GM18951 (cell line): ENCODE results near the gene RNF26.

Source experiments
- POLR2A ChIP-seq: IDR thresholded peaks from 4 replicates; pipeline ENCODE4 v1.6.1; 2011; ENCODE audit warnings: mild to moderate bottlenecking; ENCODE audit not compliant: insufficient read length, insufficient read depth; ENCODE audit errors: extremely low read depth
- in situ Hi-C: fragments of 300-500 bp; cut with MboI; formaldehyde crosslinking; loops from one replicate; pipeline ENCODE4 v1.12.0; 2022; ENCODE audit warnings: low sequenced_read_pairs, mixed read lengths, inconsistent platforms; ENCODE audit not compliant: unreplicated experiment

RNF26 gene

DNA sequence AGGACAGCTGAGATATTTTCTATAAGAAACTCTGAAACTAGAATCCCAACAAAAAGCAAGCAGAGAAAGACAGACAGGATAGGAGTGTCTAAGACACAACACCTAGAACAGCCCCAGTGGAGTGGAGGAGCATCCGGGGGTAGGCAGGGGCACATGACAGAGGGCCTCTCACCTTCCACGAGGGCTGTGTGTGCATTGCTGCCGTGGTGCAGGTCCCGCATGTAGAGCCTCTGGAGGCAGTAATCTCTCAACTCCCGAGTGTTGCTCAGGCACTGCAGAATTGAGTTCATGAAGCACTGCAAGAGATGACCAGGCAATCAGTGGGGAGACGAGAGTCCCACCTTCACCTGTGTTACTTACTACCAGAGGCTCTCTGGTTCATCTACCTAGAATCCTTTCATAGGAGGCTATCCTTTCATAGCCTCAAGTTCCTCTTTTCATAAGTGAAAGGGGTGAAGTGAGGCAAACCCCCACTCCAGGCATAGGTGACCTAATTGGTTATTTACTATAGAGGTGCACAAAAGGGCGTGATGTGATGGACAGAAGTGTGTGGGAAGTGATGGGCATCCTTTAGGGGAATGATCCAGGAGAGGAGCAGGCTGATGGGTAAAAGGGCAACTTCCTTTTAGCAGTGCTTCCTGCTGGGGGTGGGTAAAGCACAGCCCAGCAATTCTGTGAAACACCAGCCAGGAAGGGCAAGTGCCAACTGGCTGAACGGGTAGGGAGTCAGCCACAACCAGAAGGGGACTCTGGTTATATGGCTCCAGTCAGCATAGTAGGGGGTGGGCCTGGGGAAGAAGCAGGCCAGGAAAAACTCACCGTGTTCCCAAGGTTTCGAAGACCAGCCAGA, 25.3 kb downstream of the RNF26 start:
- in situ Hi-C loops, result loop anchor here (5.0 kb wide), 1 partner anchor 113 kb away; no protein-coding TSS in a partner anchor
- TF ChIP-seq POLR2A, result no peak

DNA sequence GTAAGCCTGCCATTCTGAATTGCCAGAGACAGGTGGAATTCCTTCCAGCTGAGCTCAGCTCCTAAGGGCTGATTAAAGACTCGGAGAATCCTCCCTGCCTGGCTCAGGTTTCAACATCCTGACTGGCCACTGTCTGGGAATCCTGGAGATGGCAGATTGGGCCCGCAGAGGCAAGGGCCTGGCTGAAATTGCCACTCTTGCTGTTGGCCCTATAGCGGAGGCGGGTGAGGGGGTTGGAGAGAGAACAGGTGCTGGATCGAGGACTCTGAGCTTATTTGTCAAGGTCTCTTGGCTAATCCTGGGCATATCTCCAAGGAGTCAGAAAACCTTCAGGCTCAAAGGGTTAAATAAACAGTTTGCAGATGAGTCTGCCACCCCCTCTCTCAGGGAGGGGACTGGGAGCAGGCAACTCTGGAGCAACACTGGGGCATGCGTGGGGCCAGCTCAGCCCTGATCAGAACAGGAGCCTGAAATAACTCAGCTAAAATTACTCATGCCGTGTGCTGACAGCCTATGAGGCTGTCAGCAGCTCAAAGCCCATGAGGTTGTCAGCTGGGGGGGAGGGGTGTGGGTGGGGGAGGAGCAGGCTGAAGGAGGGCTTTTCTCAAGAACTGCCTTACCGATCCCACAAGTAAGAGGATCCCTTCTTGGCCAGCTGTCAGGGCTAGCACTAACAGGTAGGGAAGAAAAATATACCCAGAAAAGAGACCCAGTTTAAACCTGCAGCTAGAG, 26.9 kb downstream of the RNF26 start:
- in situ Hi-C loops, result no loop called here
- TF ChIP-seq POLR2A, result no peak

DNA sequence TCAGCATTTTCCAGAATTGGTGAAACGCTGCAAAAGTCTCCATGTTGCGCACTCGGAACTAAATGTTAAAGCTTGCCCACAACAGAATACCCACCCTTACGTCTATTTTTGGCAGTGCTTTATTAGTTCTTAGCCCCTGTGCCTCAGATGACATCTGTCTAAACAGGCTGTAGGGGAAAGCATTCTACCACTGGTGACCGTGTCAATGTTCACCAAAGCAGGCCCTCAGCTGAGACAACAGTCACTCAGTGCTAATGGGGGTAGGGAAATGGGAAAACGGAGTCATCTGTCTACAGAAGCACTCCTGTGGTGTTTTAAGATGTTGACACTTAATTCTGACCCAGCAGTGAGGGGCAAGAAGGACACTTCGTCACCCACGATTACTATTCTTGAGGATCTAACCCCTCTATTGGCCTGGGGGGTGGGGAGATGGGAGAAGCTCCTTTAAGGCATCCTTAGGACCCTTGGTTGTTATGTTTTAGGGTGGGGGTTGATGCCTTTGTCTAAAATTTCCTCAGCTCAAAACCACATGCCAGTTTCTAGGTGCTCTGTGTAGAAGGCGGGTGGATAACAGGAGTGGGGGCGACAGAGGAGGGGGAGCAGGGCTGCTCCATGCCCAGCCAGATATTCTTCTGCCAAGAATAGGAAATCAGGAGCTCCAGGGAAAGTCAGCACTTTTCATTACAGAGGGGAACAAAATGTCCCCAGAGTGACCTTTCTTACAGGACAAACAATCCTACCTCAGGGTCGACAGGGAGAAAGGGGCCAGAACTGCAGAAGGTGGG, 27.8 kb downstream of the RNF26 start:
- no peak for TF ChIP-seq POLR2A
- in situ Hi-C loops, result no loop called here

DNA sequence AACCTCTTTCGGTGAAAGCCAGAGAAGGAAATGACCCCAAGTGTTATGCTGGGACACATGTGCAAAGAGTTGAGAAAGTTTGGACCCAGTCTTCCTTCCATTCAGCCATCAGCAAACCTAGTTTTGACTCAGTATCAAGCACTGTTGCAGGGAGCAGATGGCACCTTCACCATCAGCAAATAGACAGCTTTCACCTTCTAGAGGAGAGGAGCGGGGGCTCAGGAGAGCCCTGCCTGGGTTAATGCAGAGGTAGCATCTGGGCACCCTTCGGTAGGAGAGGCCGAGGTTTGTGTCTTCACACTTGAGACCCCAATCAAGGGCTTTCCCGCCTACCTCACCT, 28.4 kb downstream of the RNF26 start:
- in situ Hi-C loops, result no loop called here
- no peak for TF ChIP-seq POLR2A

DNA sequence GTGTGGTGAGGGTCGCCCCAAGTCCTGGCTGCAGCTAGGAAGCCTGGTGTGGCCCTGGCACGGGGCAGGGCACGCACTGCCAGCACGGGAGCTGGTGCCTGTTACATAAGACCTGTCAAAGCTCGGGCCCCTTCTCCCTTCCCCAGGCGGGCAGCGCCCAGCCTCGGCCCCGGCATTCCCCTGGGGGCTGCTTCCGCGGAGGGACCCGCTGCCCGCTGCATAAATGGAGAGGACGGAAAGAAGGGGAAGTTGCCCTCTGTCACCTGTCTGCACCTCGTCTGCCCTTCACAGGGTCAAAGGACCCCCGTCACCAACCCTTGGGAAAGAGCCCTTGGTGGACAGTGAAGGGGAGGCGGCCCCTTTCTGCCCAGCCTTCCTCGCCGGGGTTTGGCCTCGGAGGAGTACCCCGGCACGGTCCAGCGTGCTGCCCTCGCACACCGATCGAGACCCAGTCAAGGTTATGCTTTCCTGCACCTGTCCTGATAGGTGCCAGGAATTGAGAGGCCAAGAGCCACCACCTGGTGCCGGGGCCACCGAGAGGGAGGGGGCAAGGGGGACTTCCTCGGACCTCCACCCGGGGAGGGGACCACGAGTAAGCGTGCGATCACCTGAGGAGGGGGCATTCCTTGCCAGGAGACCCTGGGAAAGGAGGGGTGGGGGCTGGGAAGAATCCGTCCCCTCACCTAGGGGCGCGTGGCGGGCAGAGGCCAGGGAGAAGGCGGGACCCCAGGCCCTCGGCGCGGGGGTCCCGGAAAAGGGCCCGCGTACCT, 28.9 kb downstream of the RNF26 start:
- no peak for TF ChIP-seq POLR2A

DNA sequence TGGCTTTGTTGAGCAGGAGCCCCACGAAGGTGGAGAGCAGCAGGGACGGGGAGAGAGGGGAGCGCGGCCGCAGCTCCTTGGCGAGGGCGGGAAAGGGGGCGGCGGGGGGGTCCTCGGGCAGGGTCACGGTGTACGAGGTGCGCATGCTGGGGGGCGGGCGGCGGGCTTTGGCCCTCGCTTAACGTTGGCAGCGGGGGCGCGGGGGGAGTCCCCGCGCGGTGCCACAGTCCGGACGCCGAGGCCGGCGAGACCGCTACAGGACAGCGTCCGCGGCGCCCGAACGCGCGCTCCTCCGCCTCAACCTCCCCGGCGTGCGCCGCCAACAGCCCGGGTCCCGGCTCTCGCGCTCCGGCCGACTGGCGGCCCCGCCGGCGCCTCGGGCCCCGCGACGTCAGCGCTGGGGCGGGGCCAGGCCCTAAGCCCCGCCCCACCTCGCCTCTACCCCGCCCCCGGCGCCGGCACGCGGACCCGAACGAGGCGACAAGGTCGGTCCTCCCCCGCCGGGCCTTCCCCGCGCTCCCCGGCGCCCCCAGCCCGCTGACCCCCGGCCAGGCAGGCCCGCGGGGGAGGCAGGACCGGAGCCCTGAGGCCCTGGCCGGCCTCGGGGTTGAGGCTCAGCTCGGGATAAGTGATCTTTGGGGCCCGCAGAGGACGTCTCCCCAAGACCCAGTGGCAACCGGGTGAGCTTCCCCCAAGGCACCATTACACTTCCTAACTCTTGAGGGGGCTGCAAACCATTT, 29.7 kb downstream of the RNF26 start:
- TF ChIP-seq POLR2A, result no peak
- in situ Hi-C loops, result no loop called here

More for the DNA sequence above, 28.9 kb downstream of the RNF26 start:
- in situ Hi-C loops, result no loop called here

DNA sequence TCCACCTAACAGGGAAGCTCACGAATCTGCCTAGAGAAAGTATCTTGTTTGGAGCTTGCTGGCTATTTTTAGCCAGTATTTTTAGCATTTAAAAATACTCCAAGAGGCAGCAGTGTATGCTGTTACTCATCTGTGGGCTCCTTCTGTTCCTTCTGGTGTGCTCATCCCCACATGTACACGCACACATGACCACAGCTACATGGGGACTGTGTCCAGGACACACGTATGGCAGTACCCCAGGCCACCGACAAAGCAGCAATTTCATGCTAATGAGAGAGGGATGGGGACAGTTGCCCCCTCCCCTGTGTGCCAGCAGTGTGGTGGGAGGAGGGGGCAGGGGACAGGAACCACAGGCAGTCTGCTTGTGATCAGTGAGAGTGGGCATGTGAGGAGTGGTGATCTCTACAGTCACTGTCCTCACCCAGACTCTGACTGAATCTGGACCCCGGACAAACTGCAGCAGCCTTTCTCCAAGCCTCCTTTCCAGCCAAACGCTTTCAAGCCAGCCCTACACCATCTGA, 30.8 kb downstream of the RNF26 start:
- in situ Hi-C loops, result no loop called here
- TF ChIP-seq POLR2A, result no peak

DNA sequence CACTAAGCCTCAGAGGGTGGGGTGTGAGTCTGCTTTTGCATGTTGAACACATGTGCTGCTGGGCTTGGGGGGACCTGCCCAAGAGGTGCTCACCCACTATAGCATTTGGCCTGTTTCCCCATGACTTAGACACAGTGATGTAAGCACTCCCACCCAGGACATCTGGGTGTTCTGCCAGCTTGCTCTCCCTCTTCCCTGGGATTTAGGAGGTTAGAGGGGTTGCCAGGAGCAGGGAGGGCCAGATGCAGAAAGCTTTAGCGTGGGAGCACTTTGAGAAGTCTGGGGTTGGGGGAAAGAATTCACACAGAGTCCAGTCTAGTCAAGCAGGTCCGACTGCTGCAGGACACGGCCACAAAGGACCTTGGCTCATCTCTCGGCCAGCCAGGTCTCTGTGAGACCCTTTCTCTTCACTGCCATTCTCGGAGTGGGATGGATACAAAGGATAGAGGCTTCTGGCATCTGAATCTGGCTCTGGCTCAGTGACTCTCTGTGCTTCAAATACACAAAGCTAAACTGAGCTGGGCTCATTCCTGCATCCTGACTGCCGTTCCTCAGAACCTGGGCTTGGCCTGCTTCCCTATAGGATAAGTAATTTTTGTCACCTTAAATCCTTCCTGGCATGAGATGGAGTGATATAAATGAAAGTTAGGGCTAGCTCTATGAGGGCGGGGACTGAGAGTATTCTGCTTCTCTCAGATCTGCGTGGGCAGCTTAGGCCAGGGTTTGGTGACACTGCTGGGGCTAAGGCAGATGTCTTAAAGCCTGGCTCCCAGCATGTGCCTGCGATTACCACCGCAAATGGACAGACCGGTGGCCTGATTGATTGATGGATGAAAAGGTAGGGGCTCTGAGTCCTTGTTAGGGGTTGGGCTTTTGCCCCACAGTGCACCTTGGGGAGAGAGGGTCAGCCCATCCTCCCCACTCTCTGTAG, 32.6 kb downstream of the RNF26 start:
- no peak for TF ChIP-seq POLR2A
- in situ Hi-C loops, result no loop called here

DNA sequence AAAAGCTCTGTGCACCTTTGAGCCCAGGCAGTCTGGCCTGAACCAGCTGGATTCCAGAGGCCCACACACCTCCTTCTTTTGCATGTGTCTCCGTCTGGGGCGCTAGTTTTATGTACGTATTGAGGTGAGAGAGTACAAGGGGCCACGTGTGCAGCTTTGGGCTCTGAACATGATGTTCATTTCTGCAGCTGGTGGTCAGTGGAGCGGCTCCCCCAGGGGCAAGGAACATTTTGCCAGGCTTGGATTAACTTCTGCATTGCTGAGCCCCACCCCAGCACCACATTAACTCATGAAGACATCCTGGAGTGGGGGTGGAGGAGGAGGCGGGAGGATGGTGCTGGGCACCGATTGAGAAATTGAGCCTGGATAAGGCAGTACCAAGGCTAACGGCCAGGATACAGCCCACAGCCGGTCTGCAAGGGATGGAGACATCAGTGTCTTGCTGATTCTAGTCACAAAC, 33.4 kb downstream of the RNF26 start:
- no peak for TF ChIP-seq POLR2A
- in situ Hi-C loops, result no loop called here

DNA sequence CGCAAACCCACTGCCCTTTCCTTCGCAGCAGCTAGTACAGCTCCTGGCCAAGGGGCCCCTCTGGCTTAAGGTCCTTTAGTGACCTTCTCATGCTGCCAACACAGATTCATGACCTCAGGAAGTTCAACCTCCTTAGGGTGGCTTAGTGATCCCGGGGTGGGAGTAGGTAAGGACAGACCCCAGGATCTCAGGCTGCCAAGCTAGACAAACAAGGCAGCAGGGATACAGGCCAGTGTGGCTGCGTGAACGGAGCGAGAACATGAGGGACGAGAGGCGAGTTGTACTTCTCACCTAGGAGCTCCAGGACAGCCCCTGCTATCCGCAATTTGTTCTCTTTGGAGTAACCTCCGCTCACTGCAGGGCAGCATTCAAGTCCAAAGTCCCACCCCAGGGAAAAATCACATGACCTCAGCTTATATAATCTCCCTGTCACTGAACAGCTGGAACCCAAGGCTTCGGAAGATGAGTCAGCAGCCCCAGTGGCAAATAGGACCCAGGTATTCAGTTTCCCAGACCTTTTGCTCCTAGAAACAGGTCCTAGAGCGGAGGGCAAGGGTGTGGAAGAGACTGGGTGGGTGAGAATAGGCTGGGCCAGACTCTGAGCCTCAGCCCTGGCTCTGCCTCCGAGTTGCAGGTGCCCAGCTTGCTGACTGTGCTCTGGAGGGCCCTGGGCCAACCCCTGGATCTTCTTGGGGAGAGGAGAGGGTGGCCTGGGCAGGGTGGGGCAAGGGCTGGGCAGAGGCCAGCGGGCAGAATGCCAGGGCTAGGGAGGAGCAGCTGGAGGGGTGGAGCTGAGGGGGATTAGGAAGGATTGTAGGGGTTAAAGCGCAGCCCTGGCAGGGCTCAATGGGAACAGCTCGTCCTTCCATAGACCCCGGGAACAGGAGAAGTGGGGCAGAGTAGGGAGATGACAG, 34.1 kb downstream of the RNF26 start:
- in situ Hi-C loops, result no loop called here
- TF ChIP-seq POLR2A, result no peak
